Measurements from ENCODE around the gene GFPT1. TPM values are rescaled to one million over a fixed set of nuclear protein-coding genes. Genes with fewer than 3 reads are reported as not detected.

The GFPT1 gene
- total and polyA plus RNA-seq, 2 donors (not counting 1 experiment from before 2014, with no cell fraction given), result 39.1 to 53.0 TPM

- Histone ChIP-seq H3K9me3 (ENCODE audit: control insufficient read depth, insufficient read depth, low read depth, low read length) (no peaks in the 10 kb centered on the region), H2AFZ (ENCODE audit: low read length) (no peak overlapping the region), H3K4me2 (ENCODE audit: extremely low read depth, insufficient read depth, low read length) (no peak overlapping the region), H3K27ac (ENCODE audit: insufficient read depth, low read length) (no peak overlapping the region), H3K36me3 (ENCODE audit: control insufficient read depth, insufficient read depth, low read length) (no peaks in the 10 kb centered on the region), H3K27me3 (ENCODE audit: control insufficient read depth, insufficient read depth, low read length) (no peaks in the 10 kb centered on the region), H3K4me1 (ENCODE audit: control insufficient read depth, extremely low read depth, insufficient read depth, low read length) (no peaks in the 10 kb centered on the region), H4K20me1 (ENCODE audit: control insufficient read depth, extremely low read depth, insufficient read depth, low read length) (no peaks in the 10 kb centered on the region), H3K79me2 (ENCODE audit: control insufficient read depth, insufficient read depth, low read length) (no peaks in the 10 kb centered on the region), H3K4me3 (replicated peaks in 1 of 4; ENCODE audit: control extremely low read depth in 1 of 4, insufficient read depth in 1 of 4, low read depth in 3 of 4, low read length in 4 of 4) (no peak overlapping the region), H3K9ac (ENCODE audit: insufficient read depth, low read length) (no peak overlapping the region)
- TF ChIP-seq EZH2 (IDR thresholded peaks at IDR 0.05; ENCODE audit: low read length, missing control alignments), result no peak
- TF ChIP-seq CTCF (conservative IDR thresholded peaks at IDR 0.05 in 1 of 2, IDR thresholded peaks at IDR 0.05 in 1 of 2; ENCODE audit: low read depth in 1 of 2, low read length in 2 of 2), result no peak
- DNase-seq (ENCODE audit: low read depth in 2 of 2), result no peak
Measured at GRCh38 chr2:69275490-69275889, 111.5 kb downstream of the GFPT1 start.

DNA sequence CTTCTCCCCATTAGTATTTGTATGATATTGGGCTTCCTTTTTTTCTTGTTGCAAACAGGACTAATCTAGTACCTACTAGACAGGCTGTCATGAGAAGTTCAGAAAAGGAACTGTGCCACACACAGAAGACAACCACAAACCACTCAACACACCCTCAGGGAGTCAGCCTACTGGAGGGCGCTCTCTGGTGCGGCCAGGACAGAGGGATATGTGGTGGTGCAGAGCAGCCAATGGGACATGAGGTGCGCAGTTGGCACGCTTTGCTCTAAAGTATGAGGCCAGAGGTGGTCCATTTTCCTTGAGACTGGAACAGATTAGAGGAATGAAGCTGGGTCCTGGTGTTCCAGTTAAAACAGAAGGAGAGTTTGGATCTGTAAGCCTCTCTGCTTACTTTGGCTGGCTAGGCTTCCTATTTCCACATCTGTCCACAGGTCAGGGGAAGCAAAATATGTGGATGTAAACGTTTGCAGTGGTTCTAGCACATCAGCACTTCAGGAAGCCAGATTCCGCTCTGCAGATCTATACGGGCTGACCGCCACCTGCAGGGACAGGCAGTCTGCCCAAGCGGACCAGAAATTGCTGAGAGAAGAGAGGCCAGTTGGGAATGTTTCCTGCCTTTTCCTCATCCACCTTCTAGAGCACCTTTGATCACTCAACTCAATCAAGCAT is 114.1 kb downstream of the GFPT1 start:
- H3K27me3 ChIP-seq (ENCODE audit: control insufficient read depth, insufficient read depth, low read length), result no peaks in the 10 kb centered on the region
- no peak overlapping the region for H3K4me2 ChIP-seq (ENCODE audit: extremely low read depth, insufficient read depth, low read length)
- no peak overlapping the region for H3K9ac ChIP-seq (ENCODE audit: insufficient read depth, low read length)
- DNase-seq (ENCODE audit: low read depth in 2 of 2), result no peak
- no peaks in the 10 kb centered on the region for H3K79me2 ChIP-seq (ENCODE audit: control insufficient read depth, insufficient read depth, low read length)
- TF ChIP-seq CTCF (conservative IDR thresholded peaks at IDR 0.05 in 1 of 2, IDR thresholded peaks at IDR 0.05 in 1 of 2; ENCODE audit: low read depth in 1 of 2, low read length in 2 of 2) (no peak), EZH2 (IDR thresholded peaks at IDR 0.05; ENCODE audit: low read length, missing control alignments) (no peak)
- H3K4me1 ChIP-seq (ENCODE audit: control insufficient read depth, extremely low read depth, insufficient read depth, low read length), result no peaks in the 10 kb centered on the region
- H3K9me3 ChIP-seq (ENCODE audit: control insufficient read depth, insufficient read depth, low read depth, low read length), result no peaks in the 10 kb centered on the region
- H3K36me3 ChIP-seq (ENCODE audit: control insufficient read depth, insufficient read depth, low read length), result no peaks in the 10 kb centered on the region
- no peaks in the 10 kb centered on the region for H4K20me1 ChIP-seq (ENCODE audit: control insufficient read depth, extremely low read depth, insufficient read depth, low read length)
- H3K4me3 ChIP-seq (replicated peaks in 1 of 4; ENCODE audit: control extremely low read depth in 1 of 4, insufficient read depth in 1 of 4, low read depth in 3 of 4, low read length in 4 of 4), result no peak overlapping the region
- no peak overlapping the region for H2AFZ ChIP-seq (ENCODE audit: low read length)
- H3K27ac ChIP-seq (ENCODE audit: insufficient read depth, low read length), result no peak overlapping the region

DNA sequence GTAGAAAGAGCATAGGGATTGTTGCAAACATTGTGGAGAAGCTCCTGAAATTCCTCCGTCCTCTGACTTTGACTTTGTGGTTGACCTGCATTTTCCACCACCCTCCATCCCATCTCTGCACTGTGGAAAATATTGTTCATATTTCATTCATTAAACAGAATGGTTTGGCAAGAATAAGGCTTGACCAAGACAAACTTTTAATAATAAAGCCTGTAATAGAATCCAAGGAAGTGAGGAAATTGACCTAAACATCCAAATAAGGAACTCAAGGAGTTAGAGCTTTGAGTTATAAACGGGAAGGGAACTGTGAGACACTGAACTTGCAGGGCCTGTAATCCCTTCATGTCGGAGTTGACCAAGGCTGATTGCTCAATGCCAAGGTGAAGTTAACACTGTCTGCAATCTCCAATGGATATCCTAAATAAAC is 115.2 kb downstream of the GFPT1 start:
- DNase-seq (ENCODE audit: low read depth in 2 of 2), result peak; percentile 68 to 86
- Histone ChIP-seq H3K9ac (ENCODE audit: insufficient read depth, low read length) (no peak overlapping the region), H3K36me3 (ENCODE audit: control insufficient read depth, insufficient read depth, low read length) (no peaks in the 10 kb centered on the region), H2AFZ (ENCODE audit: low read length) (no peak overlapping the region), H3K9me3 (ENCODE audit: control insufficient read depth, insufficient read depth, low read depth, low read length) (no peaks in the 10 kb centered on the region), H3K79me2 (ENCODE audit: control insufficient read depth, insufficient read depth, low read length) (no peaks in the 10 kb centered on the region), H3K4me3 (replicated peaks in 1 of 4; ENCODE audit: control extremely low read depth in 1 of 4, insufficient read depth in 1 of 4, low read depth in 3 of 4, low read length in 4 of 4) (no peak overlapping the region), H4K20me1 (ENCODE audit: control insufficient read depth, extremely low read depth, insufficient read depth, low read length) (no peaks in the 10 kb centered on the region), H3K27ac (ENCODE audit: insufficient read depth, low read length) (no peak overlapping the region), H3K27me3 (ENCODE audit: control insufficient read depth, insufficient read depth, low read length) (no peaks in the 10 kb centered on the region), H3K4me1 (ENCODE audit: control insufficient read depth, extremely low read depth, insufficient read depth, low read length) (no peaks in the 10 kb centered on the region), H3K4me2 (ENCODE audit: extremely low read depth, insufficient read depth, low read length) (no peak overlapping the region)
- TF ChIP-seq CTCF (conservative IDR thresholded peaks at IDR 0.05 in 1 of 2, IDR thresholded peaks at IDR 0.05 in 1 of 2; ENCODE audit: low read depth in 1 of 2, low read length in 2 of 2), result no peak
- no peak for TF ChIP-seq EZH2 (IDR thresholded peaks at IDR 0.05; ENCODE audit: low read length, missing control alignments)

Other genes starting within 250 kb of the GFPT1 start
- gene NFU1, start 50.2 kb upstream of the GFPT1 start, total RNA-seq, result 50.1 and 57.3 TPM in 2 replicates
- gene NFU1, start 50.2 kb upstream of the GFPT1 start, polyA plus RNA-seq, result 59.1 and 62.9 TPM in 2 replicates

All from fibroblast of lung (primary cell).